ENCODE results near the gene C8G.

The C8G gene

DNA sequence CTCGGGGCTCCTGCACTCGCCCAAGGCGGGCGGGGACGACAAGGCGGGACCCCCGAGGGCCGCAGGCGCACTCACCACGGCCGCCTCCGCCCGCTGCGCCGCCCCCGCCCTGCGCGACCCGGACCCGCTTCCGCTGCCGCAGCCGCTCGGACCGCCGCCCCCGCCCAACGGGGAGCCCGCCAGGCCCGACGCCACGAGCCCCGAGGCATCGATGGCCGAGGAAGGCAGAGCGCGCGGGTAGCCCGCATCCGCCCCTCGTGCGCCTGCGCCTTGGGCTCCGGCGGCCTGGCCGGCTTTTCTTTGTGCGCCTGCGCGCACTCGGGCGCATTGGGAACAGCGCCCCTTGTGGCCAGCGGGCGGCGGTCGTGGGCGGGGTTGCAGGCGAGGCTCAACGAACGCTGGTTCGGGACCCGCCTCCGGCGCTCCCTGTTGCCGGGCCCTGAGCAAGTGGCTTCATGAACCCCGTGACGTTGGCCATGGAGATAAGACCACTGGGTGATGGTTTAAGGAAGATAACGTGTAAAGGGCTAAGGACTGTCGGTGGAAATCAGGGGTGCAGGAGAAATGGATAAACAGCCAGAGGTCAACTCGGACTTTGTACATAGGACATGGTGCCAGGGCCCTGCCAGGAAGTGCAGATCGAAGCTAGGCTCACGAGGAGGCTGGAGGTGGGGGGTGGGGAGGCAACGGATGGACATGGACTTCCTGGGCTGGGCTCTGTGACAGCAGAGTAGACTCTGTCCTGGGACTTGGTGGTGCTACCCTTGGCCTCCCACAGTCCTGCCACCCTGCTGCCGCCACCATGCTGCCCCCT lies at the start of gene C8G, which contains the start of gene FBXW5:
Gene C8G, plus strand, starts transcription at position 725 of the 814 bp plus-strand sequence. Its CDS starts 78 bp downstream, at position 803.
Gene FBXW5, minus strand, starts transcription at position 220 of the 814 bp plus-strand sequence. CDS start 655 bp downstream, outside the sequence.
- FAIRE-seq = no peak
- TF ChIP-seq, protein P1, sequence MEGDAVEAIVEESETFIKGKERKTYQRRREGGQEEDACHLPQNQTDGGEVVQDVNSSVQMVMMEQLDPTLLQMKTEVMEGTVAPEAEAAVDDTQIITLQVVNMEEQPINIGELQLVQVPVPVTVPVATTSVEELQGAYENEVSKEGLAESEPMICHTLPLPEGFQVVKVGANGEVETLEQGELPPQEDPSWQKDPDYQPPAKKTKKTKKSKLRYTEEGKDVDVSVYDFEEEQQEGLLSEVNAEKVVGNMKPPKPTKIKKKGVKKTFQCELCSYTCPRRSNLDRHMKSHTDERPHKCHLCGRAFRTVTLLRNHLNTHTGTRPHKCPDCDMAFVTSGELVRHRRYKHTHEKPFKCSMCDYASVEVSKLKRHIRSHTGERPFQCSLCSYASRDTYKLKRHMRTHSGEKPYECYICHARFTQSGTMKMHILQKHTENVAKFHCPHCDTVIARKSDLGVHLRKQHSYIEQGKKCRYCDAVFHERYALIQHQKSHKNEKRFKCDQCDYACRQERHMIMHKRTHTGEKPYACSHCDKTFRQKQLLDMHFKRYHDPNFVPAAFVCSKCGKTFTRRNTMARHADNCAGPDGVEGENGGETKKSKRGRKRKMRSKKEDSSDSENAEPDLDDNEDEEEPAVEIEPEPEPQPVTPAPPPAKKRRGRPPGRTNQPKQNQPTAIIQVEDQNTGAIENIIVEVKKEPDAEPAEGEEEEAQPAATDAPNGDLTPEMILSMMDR (IDR thresholded peaks at IDR 0.05; ENCODE audit: insufficient read depth, missing control alignments) = peak; percentile 75
- DNase-seq (ENCODE audit: insufficient read length, low spot score) = peak; percentile 98

DNA sequence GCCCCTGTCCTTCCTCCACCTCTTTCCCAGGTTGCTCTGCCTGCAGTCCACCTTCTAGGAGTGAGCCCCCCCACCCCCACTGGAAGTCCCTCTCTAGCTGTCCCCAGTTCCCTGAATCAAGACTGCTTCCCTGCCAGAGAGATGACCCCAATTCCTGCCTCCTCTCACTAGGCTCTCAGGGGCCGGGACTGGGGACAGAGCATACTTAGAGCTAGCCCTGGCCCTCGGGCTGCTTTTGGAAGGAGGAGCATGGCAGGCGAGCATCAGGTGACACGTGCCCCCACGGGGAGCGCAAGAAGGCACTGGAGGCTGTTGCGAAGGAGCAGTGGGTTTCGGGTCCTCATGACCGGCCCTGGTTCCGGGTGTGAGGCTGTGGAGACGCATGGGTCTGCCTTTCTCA lies 49.0 kb upstream of the C8G start:
- TF ChIP-seq, protein P1 (IDR thresholded peaks at IDR 0.05; ENCODE audit: insufficient read depth, missing control alignments) = no peak
- FAIRE-seq (no peak), DNase-seq (ENCODE audit: insufficient read length, low spot score) (no peak)

GRCh38 chr9:136898483-136899100 lies 46.5 kb upstream of the C8G start:
- no peak for DNase-seq (ENCODE audit: insufficient read length, low spot score)
- FAIRE-seq = no peak
- TF ChIP-seq, protein P1 (IDR thresholded peaks at IDR 0.05; ENCODE audit: insufficient read depth, missing control alignments) = no peak

DNA sequence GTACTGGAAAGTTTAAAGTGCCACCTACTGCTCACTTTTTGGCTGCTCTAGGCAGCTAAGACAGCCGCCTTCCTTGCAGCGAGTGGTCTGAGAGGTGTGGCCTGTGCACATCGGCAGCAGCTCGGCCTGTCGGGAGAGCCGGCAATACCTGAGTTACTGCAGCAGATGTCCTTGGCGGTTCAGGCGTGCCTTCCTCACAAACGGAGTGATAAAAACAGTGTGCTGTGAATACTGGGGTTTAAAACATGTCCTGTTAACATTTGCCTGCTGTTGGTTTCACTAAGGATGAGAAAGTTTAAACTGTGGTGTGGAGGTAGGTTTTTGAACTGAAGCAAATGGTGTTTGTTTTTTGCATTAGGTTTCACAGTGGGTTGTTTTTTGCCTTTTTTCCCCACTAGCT lies 45.8 kb upstream of the C8G start:
- DNase-seq (ENCODE audit: insufficient read length, low spot score) (no peak), FAIRE-seq (no peak)
- TF ChIP-seq, protein P1 (IDR thresholded peaks at IDR 0.05; ENCODE audit: insufficient read depth, missing control alignments) = no peak

DNA sequence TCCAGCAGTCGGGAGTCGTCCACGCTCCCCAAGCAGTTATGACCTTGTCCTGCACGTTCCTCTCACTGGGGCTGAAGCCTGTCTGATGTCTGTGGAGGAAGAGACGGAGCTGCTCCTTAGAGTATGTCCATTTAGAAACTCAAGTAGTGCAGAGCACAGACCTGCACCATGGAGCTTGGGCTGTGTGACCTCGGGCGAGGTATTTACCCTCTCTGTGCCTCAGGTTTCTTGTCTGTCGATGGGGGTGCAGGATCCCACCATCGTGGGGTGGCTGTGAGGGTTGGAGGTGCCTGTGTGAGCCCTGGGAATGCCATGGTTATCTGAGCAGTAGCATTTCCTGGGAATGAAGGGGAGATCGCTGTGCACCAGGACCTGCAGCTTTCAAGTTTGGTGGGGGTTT lies 44.5 kb upstream of the C8G start:
- DNase-seq (ENCODE audit: insufficient read length, low spot score) (no peak), FAIRE-seq (no peak)
- TF ChIP-seq, protein P1 (IDR thresholded peaks at IDR 0.05; ENCODE audit: insufficient read depth, missing control alignments) = no peak

DNA sequence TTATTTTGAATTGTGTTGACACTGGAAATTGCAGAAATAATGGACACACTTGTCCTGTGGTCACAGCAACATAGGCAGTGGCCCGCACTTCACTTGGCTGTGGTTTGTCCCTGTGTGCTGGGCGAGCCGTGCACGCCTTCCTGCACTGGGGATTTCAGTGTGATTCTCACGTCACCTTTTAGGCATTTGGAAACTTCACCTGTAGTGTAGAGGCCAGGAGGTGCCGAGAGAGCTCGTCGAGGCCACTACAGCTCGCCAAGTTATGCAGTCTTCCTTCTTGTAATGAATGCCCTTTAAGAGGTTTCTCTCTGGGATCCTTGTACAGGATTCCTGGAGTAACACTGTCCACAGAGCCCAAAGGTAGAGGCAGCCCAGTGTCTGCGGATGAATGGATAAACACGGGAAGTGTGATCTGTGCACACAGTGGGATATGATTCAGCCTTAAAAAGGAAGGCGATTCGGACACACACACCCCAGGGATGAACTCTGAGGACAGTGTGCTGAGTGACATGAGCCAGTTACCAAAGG lies 44.0 kb upstream of the C8G start:
- DNase-seq (ENCODE audit: insufficient read length, low spot score) = no peak
- no peak for FAIRE-seq
- TF ChIP-seq, protein P1 (IDR thresholded peaks at IDR 0.05; ENCODE audit: insufficient read depth, missing control alignments) = no peak

Measured in D721Med (cell line).